Measurements from ENCODE around the gene BNIP5. TPM values are rescaled to one million over a fixed set of nuclear protein-coding genes. Genes with fewer than 3 reads are reported as not detected.

The BNIP5 gene
- total RNA-seq = not detected

DNA sequence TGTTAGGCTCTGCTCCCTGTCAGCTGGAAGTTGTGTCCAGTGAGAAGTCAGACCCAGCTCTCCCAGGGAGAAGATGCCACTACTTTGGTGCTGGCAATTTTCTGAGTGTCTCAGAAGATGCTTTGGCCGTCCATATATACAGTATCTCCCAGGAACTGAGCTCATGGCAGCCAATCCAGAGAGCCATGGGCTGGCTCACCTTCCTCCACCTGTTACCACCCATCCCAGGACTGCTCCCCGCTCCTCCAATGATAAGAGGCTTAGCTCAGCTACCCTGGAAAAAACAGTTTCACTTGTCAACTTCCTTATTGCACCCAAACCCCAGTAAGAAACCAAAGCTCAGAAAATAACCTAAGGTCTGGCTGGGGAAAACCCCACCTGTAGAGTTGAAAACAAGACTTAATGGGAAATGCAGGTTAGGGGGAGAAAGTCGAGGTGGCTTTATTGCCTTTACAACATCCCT, at the start of gene BNIP5:
Gene BNIP5, minus strand, starts transcription at position 110 of the 463 bp plus-strand sequence. CDS start 6,198 bp downstream, outside the sequence.
- no peak for DNase-seq
- TF ChIP-seq POLR2A (IDR thresholded peaks at IDR 0.05) (no peak), CTCF (IDR thresholded peaks at IDR 0.05) (no peak)
- Histone ChIP-seq H3K27me3 (peaks cover 0 to 68% (median 0%) of the 10 kb centered on the region in 4 donors), H3K9me3 (no peaks in the 10 kb centered on the region), H3K36me3 (no peaks in the 10 kb centered on the region), H3K27ac (no peak within 1 kb of the TSS), H3K4me3 (no peak within 1 kb of the TSS), H3K4me1 (peaks cover 0 to 28% (median 2%) of the 10 kb centered on the region in 3 donors)
- intact Hi-C loops (cut with DNase I) = no loop called here
- WGBS, 2 donors = 32 to 68% methylated on average over 1 to 3 of the region's 3 CpGs

DNA sequence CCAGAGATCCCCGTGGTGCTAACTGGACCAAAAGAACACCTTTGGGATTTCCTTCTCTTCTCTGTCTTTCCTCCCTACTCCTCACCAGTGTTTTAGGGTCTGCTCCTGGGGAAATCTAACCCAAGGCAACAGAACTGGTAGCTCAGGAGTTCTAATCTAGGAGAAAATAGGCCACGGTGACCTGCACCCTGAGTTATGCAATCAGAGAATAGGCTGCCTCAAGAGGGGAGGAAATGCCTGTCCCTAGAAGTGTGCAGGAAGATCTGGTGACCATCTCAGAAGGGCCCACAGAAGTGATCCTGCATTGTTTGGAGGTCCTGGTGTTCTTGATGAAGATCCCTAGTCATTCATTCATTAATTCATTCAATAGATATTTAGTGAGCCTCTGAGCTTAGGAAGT, 47.4 kb upstream of the BNIP5 start:
- no peaks in the 10 kb centered on the region for H3K27me3 ChIP-seq
- 81 to 100% methylated on average over 1 to 2 of the region's 2 CpGs for WGBS, 2 donors
- no peaks in the 10 kb centered on the region for H3K36me3 ChIP-seq
- peaks cover 13 to 25% (median 18%) of the 10 kb centered on the region in 3 donors for H3K4me1 ChIP-seq
- no peak for TF ChIP-seq POLR2A (IDR thresholded peaks at IDR 0.05)
- TF ChIP-seq CTCF (IDR thresholded peaks at IDR 0.05) = no peak
- H3K4me3 ChIP-seq = no peak overlapping the region
- H3K27ac ChIP-seq = no peak overlapping the region
- intact Hi-C loops (cut with DNase I) = no loop called here
- DNase-seq = no peak
- no peaks in the 10 kb centered on the region for H3K9me3 ChIP-seq

DNA sequence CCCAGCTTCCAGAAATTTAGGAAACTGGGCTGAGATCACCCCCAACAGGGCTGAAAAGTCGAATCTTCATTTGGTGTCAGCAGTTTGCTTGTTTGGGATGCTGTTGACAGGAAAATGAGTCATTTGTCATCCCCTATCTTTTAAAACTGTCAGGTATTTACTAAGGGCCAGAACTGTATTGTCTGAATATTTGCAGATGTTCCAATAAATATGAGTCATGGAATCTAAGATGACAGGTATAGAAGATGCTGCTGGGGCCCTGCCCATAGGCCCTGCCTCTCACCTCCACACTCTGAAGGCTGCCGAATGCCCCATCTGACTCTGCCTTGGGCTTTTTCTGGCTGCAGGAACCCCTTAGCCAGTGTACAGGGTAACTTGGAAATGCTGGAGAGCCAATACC, 46.9 kb upstream of the BNIP5 start:
- Histone ChIP-seq H3K27me3 (no peaks in the 10 kb centered on the region), H3K36me3 (no peaks in the 10 kb centered on the region), H3K9me3 (no peaks in the 10 kb centered on the region), H3K4me1 (peaks cover 13 to 25% (median 18%) of the 10 kb centered on the region in 3 donors), H3K4me3 (no peak overlapping the region), H3K27ac (no peak overlapping the region)
- no peak for TF ChIP-seq POLR2A (IDR thresholded peaks at IDR 0.05)
- TF ChIP-seq CTCF (IDR thresholded peaks at IDR 0.05) = no peak
- WGBS, 2 donors = 48 to 58% methylated on average over 2 of the region's 2 CpGs
- intact Hi-C loops (cut with DNase I) = no loop called here
- DNase-seq = no peak

GRCh38 chr6:36382976-36383375, 46.3 kb upstream of the BNIP5 start:
- intact Hi-C loops (cut with DNase I) = no loop called here
- TF ChIP-seq CTCF (IDR thresholded peaks at IDR 0.05) (no peak), POLR2A (IDR thresholded peaks at IDR 0.05) (no peak)
- H3K36me3 ChIP-seq = no peaks in the 10 kb centered on the region
- WGBS, 2 donors = 49 to 75% methylated on average over 4 of the region's 4 CpGs
- no peak overlapping the region for H3K4me3 ChIP-seq
- no peaks in the 10 kb centered on the region for H3K9me3 ChIP-seq
- H3K27me3 ChIP-seq = no peaks in the 10 kb centered on the region
- DNase-seq = no peak
- H3K4me1 ChIP-seq = peaks cover 13 to 23% (median 17%) of the 10 kb centered on the region in 3 donors
- H3K27ac ChIP-seq = no peak overlapping the region

DNA sequence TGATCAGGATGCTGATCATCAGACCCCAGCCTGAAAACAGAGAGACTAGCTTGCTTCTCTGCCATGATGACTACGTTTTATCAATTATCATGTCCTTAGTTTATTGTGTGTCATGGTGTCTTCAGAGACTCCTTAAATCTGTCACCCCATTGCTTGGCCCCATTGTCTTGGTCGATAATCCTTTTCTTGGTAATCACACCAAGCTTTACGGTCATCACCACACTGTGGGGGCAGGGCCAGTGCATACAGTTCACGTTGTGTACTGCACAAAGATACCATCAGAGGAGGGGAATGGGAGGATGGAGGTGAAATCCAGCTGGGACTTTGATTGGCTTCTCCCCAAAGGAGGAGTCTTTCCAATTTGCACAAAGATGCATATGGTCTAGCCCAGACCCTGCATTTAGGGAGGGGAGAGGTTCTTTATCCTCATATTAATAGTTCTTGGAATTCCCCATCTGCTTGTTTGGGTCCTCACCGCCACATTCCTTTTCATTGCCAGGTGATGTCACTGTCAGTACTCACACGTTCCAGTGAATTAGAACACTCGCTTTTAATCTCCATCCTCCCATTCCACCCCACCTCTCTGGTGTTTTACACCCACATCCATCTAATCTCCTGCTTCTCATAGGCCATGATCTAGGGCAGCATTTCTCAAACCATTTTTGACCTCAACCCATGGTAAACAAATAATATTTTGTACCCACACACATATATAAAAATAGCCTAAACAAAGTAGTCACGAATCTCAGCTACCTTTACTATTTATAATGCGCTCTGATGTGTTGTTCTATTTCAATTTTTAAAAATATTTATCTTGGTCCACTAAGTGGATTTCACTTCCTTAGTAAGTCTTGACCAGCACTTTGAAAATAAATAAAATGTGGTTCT, 45.1 kb upstream of the BNIP5 start:
- intact Hi-C loops (cut with DNase I) = no loop called here
- no peaks in the 10 kb centered on the region for H3K27me3 ChIP-seq
- WGBS, 2 donors = 77 to 80% methylated on average over 9 of the region's 9 CpGs
- no peak overlapping the region for H3K27ac ChIP-seq
- TF ChIP-seq POLR2A (IDR thresholded peaks at IDR 0.05) (no peak), CTCF (IDR thresholded peaks at IDR 0.05) (no peak)
- no peak for DNase-seq
- no peaks in the 10 kb centered on the region for H3K9me3 ChIP-seq
- no peaks in the 10 kb centered on the region for H3K36me3 ChIP-seq
- no peak overlapping the region for H3K4me3 ChIP-seq
- H3K4me1 ChIP-seq = peaks cover 7 to 23% (median 9%) of the 10 kb centered on the region in 3 donors

Measured in esophagus squamous epithelium (tissue), 5 donors.